Measurements from ENCODE around the gene CBX8.

GRCh38 chr17:79796763-79797491, at the start of gene CBX8:
- no peak for TF ChIP-seq EZH2phosphoT487 (IDR thresholded peaks at IDR 0.05; ENCODE audit: borderline replicate concordance, low read length)
- TF ChIP-seq CTCF (IDR thresholded peaks at IDR 0.05; ENCODE audit: low read depth, low read length, poor library complexity, severe bottlenecking), result no peak
